K562 (cell line): ENCODE data around the gene CBLC. TPM values are rescaled to one million over a fixed set of nuclear protein-coding genes. Genes with fewer than 3 reads are reported as not detected.
A peak's percentile ranks its signal among the peaks of the same experiment; 100 is the strongest.

Experiments used
- ATAC-seq: fragments of 200-7000 bp; cut with Tn5 transposase; 3 replicates; pipeline ENCODE4 v1.9.1; 2020; ENCODE audit warnings: moderate library complexity
- BruUV-seq: library from RNA; stranded (reverse); fragments of 400-500 nt; replicated peaks from 2 replicates; lab custom pipeline; 2021; lab: Mats Ljungman, UMichigan
- CTCF ChIA-PET: fragments of 300-600 bp; formaldehyde crosslinking; extraction: SDS; loops from one replicate; lab custom pipeline; 2021; ENCODE audit warnings: low intra/inter-chr PET ratio; lab: Yijun Ruan, JAX
- POLR2A ChIA-PET: fragments of 300-600, 350-650 bp; sonication (Branson Sonifier 250); formaldehyde crosslinking; extraction: SDS; loops from one replicate; lab custom pipeline; 2021; ENCODE audit warnings: antibody characterized with exemption, inconsistent platforms; lab: Yijun Ruan, JAX
- DNase-seq, 4 experiments: peaks; one replicate each; pipeline versions ENCODE4 v3.0.0 to v3.0.0-alpha.2; 2011 to 2018; ENCODE audit warnings: low spot score in 3 of 4, mixed read lengths in 3 of 4; ENCODE audit errors: extremely low read depth in 1 of 4
- FAIRE-seq: peaks from 2 replicates; lab custom pipeline; 2011; peaks lifted over from hg19 to GRCh38; lab: Jason Lieb, UNC
- H2AFZ ChIP-seq: 2 replicates; pipeline ENCODE4 v1.6.0; 2011; ENCODE audit warnings: low read depth, low read length, control low read depth, inconsistent platforms
- H3K27ac ChIP-seq: fragments of 200-600 bp; 3 replicates; pipeline ENCODE4 v1.8.0; 2011; ENCODE audit warnings: low read depth, mild to moderate bottlenecking, control low read depth, inconsistent platforms, low read length, moderate library complexity, mixed read lengths; ENCODE audit errors: extremely low read depth
- H3K27me3 ChIP-seq, 2 experiments: fragments of 300-600 bp in 1 of 2; 2 replicates in 1 of 2; 3 replicates in 1 of 2; pipeline versions ENCODE4 v1.6.0 to v1.8.0; 2011; ENCODE audit warnings: inconsistent platforms in 2 of 2, low read length in 2 of 2, mild to moderate bottlenecking in 1 of 2, mixed read lengths in 1 of 2, moderate library complexity in 1 of 2; ENCODE audit not compliant: control insufficient read depth in 2 of 2, insufficient read depth in 2 of 2
- H3K36me3 ChIP-seq: fragments of 300-600 bp; 3 replicates; pipeline ENCODE4 v1.8.0; 2011; ENCODE audit warnings: mild to moderate bottlenecking, low read length, inconsistent platforms; ENCODE audit not compliant: control insufficient read depth, insufficient read depth
- H3K4me1 ChIP-seq, 2 experiments: fragments of 200-600 bp in 1 of 2; replicated peaks in 1 of 2; 2 replicates in 1 of 2; 3 replicates in 1 of 2; pipeline versions ENCODE4 v1.5.1 to v1.8.0; 2011; ENCODE audit warnings: inconsistent platforms in 2 of 2, low read length in 2 of 2, mild to moderate bottlenecking in 1 of 2, mixed read lengths in 1 of 2, moderate library complexity in 1 of 2; ENCODE audit not compliant: control insufficient read depth in 2 of 2, insufficient read depth in 2 of 2
- H3K4me2 ChIP-seq: 2 replicates; pipeline ENCODE4 v1.6.1; 2011; ENCODE audit warnings: low read length, control low read depth, inconsistent platforms, mixed read lengths; ENCODE audit not compliant: insufficient read depth
- H3K4me3 ChIP-seq: fragments of 200-600 bp; sonication (generic), shearing (Covaris generic); 2 replicates; pipeline ENCODE4 v1.5.1; 2016; ENCODE audit warnings: control low read depth, inconsistent platforms
- H3K79me2 ChIP-seq: fragments of 200-600 bp; 3 replicates; pipeline ENCODE4 v1.8.0; 2011; ENCODE audit warnings: low read length, inconsistent platforms; ENCODE audit not compliant: control insufficient read depth, insufficient read depth
- H3K9ac ChIP-seq, 2 experiments: 2 replicates each; pipeline versions ENCODE4 v1.6.0 to v1.6.1; 2011; ENCODE audit warnings: low read depth in 2 of 2, low read length in 2 of 2, control low read depth in 1 of 2, inconsistent platforms in 1 of 2, mild to moderate bottlenecking in 1 of 2, mixed read lengths in 1 of 2; ENCODE audit not compliant: insufficient read depth in 1 of 2
- H3K9me1 ChIP-seq: one replicate; pipeline ENCODE4 v1.6.0; 2011; ENCODE audit warnings: inconsistent platforms, mild to moderate bottlenecking, low read length, moderate library complexity; ENCODE audit not compliant: control insufficient read depth, insufficient read depth
- H3K9me3 ChIP-seq: replicated peaks from 2 replicates; pipeline ENCODE4 v1.5.1; 2011; ENCODE audit warnings: low read depth, low read length, inconsistent platforms; ENCODE audit not compliant: control insufficient read depth, insufficient read depth
- H4K20me1 ChIP-seq: replicated peaks from 2 replicates; pipeline ENCODE4 v1.6.1; 2011; ENCODE audit warnings: low read length, inconsistent platforms, mixed read lengths; ENCODE audit not compliant: control insufficient read depth, insufficient read depth
- ADNP ChIP-seq: fragments of 200-800 bp; sonication (Bioruptor generic); IDR thresholded peaks from 2 replicates; pipeline ENCODE4 v1.6.1; 2016; ENCODE audit warnings: missing genetic modification characterization, missing compliant biosample characterization
- ARID1B ChIP-seq: fragments of 450-650 bp; IDR thresholded peaks from 2 replicates; pipeline ENCODE4 v1.6.1; 2016; ENCODE audit warnings: antibody characterized with exemption, mild to moderate bottlenecking, inconsistent platforms
- RCOR1 ChIP-seq, 2 experiments: IDR thresholded peaks; 2 replicates each; pipeline ENCODE4 v1.6.1; 2012; ENCODE audit warnings: low read depth in 2 of 2, low read length in 2 of 2, borderline replicate concordance in 1 of 2, improper control_type of control experiment in 1 of 2
- SMARCA5 ChIP-seq: fragments of 450-650 bp; IDR thresholded peaks from 2 replicates; pipeline ENCODE4 v1.6.1; 2016
- STAG1 ChIP-seq: sonication (generic); formaldehyde crosslinking; IDR thresholded peaks from 2 replicates; pipeline ENCODE4 v1.5.0; 2020; ENCODE audit warnings: missing genetic modification reagents, borderline replicate concordance
- TCF3 ChIP-seq: sonication (generic); formaldehyde crosslinking; IDR thresholded peaks from 2 replicates; pipeline ENCODE4 v1.4.0; 2020; ENCODE audit warnings: mild to moderate bottlenecking, missing genetic modification reagents
- WGBS: fragments of 100-300 bp; shearing (Covaris generic); methylation state at CpG from one replicate; pipeline ENCODE4 v1.1.6; 2016; ENCODE audit warnings: low coverage, mixed read lengths; ENCODE audit not compliant: insufficient coverage; ENCODE audit errors: missing lambda C conversion rate; 5-methylcytosine and 5-hydroxymethylcytosine counted together
- in situ Hi-C: fragments of 300-500 bp; cut with MboI; formaldehyde crosslinking; loops from 4 replicates; pipeline ENCODE4 v1.15.0; 2018; ENCODE audit warnings: inconsistent platforms, mixed read lengths
- intact Hi-C: fragments of 100-400 bp; cut with micrococcal nuclease; formaldehyde crosslinking; loops from 2 replicates; pipeline ENCODE4 v1.14.2; 2022
- polyA plus RNA-seq, 8 experiments: library from polyadenylated mRNA; depleted of rRNA in 4 of 8; stranded (reverse) in 5 of 8; unstranded in 3 of 8; fragments of >200 nt; fragmentation: Nextera tagmentation in 2 of 8; fragmentation: Illumina TruSeq in 1 of 8; extraction: Ambion mirVana in 2 of 8; extraction: Trizol in 1 of 8; gene quantifications; 2 replicates each; pipeline versions ENCODE4 v1.2.1 to v1.2.3, GENCODE V29; 2011 to 2014; ENCODE audit warnings: inconsistent platforms in 1 of 8, missing spikeins in 1 of 8
- total RNA-seq, 7 experiments: library from RNA; depleted of rRNA in 6 of 7; stranded (reverse); fragments of >200 nt in 6 of 7; fragmentation: Illumina TruSeq in 2 of 7; extraction: Trizol in 2 of 7; gene quantifications; 2 replicates each; pipeline versions ENCODE4 v1.2.1 to v1.2.3, GENCODE V29; 2011 to 2021; ENCODE audit warnings: low replicate concordance in 1 of 7

The CBLC gene
- total and polyA plus RNA-seq, 9 of the 15 experiments (the other 6 are each of a cell fraction or from before 2014, with no cell fraction given) = 0.09 TPM; not detected in 8

GRCh38 chr19:44745887-44746600, 31.6 kb upstream of the CBLC start (continued):
- TF ChIP-seq ARID1B = peak; percentile 34; the same call in 1 of the 2 replicates

DNA sequence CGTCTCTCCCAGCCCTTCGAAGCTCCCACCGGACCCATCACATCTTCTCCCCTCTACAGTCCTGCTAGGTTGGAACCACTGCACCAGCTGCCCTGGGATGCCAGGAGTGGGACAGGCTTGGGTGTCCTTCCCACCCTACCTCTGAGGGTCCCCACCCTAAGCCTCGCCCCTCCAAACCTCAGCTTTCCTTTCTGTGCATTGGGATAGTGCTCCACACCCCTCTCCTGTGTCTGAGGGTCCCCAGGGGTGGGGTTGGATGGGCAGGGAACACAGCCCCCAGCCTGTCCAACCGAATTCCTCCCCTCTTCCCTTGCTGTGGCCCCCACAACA, 31.1 kb upstream of the CBLC start:
- CTCF ChIA-PET = no interaction called here
- DNase-seq (no peak), FAIRE-seq (no peak), ATAC-seq (no peak)
- Histone ChIP-seq H3K36me3 (no peaks in the 10 kb centered on the region), H2AFZ (peak overlapping the region; percentile 30; the same call in 1 of the 2 replicates), H3K4me2 (no peak overlapping the region; the same call in 1 of the 2 replicates), H4K20me1 (no peaks in the 10 kb centered on the region), H3K79me2 (no peaks in the 10 kb centered on the region), H3K4me1 (peaks cover 18 to 43% of the 10 kb centered on the region in 2 experiments), H3K27me3 (no peaks in the 10 kb centered on the region), H3K9me3 (no peaks in the 10 kb centered on the region), H3K4me3 (no peak overlapping the region), H3K9ac (peak overlapping the region; percentile 2 to 73; a peak in 1 of 4 replicates), H3K27ac (no peak overlapping the region), H3K9me1 (no peaks in the 10 kb centered on the region)
- 54% methylated on average over 4 of the region's 5 CpGs for WGBS
- intact Hi-C loops (no loop called here), in situ Hi-C loops (no loop called here)
- POLR2A ChIA-PET = interaction anchor here (0.6 kb wide), 1 partner anchor 919 kb away, joined by 3 read pairs; the partner anchor contains the start of gene ZNF283
- no TSS peak for BruUV-seq
- TF ChIP-seq STAG1 (CRISPR knock-in tag) = 0 out of 2 replicates have a peak, but pooled peaks have one; percentile 7
- peak; percentile 88; the same call in 1 of the 2 replicates for TF ChIP-seq ADNP (tag)
- TF ChIP-seq SMARCA5 = 0 out of 2 replicates have a peak, but pooled peaks have one; percentile 77
- TF ChIP-seq TCF3 (CRISPR knock-in tag) = no peak
- TF ChIP-seq RCOR1 (IDR thresholded peaks at IDR 0.05; ENCODE audit: borderline replicate concordance in 1 of 2, low read depth in 2 of 2, low read length in 2 of 2) = peak in 1 of 2 experiments; percentile 47; a peak in 1 of 4 replicates
